NCI-H510A treated with DMSO at 0.1 percent for 48 hours (cell line): Measurements from ENCODE around the gene NES.
A peak's percentile ranks its signal among the peaks of the same experiment; 100 is the strongest.

ENCODE experiments used
- DNase-seq: peaks from one replicate; lab custom pipeline; 2025; lab: John Stamatoyannopoulos, UW

NES gene

DNA sequence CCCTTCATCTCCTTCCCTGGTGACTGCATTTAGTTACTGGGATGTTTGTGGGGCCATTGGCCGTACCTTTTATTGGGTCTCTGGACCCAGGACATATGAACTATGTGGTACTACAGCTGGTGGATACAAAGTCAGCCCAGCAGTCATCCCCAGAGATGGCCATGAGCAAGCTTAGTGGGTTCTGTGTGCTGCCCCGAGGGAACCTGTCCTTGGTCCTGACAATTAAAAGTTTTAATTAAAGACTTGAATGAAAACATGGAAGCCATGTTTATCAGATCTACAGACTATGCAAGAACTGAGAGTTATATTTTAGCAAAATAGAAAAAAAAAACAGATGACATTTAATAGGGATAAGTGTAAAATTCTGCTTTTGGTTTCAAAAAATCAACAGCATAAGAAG lies 2.8 kb upstream of the NES start:
- no peak for DNase-seq

DNA sequence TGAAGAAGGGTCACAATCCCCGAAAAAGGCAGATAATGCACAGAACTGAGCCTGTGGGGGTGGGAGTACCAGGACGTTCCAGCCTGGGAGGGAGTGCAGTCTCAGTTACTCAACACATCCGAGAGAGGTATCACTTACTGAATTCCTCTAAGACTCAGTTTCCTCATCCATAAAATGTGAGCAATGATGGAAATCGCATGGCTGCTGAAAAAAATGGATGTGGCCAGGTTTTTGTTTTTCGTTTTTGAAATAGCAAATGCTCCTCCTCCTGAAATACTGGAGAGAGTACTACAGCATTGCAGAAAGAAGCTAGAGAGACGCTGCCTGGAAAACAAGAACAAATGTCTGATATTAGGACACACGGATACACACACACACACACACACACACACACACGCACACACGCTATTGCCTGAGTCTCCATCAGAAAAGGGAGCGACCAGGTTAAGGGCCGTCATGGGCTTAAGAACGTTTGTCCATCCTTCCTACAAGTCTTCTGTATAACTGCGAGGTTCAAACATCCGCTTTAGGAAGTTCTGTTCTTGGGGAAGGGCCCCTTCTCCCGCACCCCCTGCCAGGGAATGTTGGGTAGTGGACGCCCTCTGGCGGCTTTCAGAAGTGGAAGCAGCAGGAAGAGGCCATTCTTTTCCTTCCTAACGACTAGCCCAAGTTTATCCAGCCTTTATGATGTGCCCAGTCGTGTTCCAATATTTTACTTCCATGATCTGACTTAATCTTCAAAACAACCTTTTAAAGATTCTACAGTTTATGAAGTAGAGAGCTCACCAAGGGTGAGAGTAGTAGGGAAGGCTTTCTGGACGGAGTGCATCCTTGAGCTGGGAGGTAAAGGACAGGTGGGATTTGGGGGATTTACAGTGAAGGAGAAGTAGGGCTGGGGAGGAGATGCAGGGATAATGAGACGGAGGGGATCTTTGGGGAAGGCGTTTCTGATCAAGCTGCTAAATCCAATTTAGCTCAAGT lies 699 bp upstream of the NES start:
- peak; percentile 70 for DNase-seq

DNA sequence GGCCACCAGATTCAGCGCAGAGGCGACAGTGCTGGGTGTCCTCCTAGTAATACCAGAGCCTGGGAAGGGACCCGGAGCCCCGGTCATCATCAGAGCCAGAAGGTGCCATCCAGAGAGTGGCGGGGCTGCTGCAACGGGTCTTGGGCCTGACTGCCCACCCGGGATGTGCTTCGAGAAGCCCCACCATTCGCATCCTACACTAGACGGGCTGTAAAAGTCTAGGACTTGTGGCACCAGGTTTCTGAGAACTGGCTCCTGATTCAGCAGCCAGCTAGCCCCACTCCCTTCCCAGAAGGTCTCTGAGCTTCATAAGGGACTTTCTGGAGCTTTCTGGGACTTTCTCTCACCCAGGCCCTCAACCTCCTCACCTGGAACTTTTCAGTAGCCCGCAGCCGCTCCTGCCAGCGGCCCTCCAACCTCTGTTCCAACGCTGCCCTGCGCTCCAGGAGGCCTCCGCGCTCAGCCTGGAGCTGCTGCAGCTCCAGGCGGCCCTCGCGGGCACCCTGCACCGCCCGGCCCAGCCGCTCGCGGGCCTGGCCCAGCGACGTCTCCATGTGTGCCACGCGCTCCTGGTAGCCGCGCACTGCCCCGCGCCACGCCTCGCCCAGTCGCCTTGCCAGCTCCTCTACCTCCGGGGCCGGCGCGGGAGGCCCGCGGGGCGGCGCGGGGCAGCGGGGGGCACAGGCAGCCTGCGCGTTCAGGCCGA lies 940 bp downstream of the NES start:
- no peak for DNase-seq

DNA sequence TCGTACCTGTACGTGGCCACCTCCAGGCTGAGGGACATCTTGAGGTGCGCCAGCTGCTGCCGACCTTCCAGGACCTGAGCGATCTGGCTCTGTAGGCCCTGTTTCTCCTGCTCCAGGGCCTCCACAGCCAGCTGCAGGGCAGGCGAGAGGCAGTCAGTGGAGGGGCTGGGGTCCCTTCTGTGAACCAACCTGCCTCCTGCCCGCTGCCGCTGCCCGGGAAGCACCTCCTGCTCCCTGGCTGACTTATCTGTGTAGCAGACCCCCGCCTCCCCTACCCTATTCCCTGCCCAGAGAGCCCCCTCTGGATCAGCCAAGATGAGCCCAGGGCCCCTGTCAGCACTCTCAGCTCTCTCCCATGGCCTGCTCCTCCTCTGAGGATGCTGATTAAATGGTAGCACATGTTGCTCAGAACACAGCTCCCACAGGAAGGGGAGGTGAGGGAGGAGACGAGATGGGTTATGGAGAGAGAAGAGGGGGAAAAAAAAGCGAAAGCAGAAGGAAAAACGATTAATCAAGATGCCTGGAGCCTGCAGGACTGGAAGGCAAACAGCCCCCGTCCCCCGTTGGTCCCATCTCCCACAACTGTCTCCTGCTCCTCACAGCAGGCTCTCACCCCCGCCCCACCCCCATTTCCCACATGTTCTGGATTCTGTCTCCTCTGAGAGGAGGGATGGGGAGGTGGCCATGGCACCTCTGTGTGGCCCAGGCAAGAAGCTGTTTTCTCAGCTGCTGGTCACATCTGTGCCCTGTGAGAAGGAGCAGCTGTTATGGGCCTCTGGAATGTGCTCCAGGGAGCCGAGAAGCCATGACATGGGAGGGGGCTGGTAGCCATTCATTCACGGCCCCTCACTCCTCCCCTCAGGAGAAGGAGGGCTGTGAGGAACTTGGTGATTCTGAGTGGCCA lies 1.7 kb downstream of the NES start:
- DNase-seq: no peak

DNA sequence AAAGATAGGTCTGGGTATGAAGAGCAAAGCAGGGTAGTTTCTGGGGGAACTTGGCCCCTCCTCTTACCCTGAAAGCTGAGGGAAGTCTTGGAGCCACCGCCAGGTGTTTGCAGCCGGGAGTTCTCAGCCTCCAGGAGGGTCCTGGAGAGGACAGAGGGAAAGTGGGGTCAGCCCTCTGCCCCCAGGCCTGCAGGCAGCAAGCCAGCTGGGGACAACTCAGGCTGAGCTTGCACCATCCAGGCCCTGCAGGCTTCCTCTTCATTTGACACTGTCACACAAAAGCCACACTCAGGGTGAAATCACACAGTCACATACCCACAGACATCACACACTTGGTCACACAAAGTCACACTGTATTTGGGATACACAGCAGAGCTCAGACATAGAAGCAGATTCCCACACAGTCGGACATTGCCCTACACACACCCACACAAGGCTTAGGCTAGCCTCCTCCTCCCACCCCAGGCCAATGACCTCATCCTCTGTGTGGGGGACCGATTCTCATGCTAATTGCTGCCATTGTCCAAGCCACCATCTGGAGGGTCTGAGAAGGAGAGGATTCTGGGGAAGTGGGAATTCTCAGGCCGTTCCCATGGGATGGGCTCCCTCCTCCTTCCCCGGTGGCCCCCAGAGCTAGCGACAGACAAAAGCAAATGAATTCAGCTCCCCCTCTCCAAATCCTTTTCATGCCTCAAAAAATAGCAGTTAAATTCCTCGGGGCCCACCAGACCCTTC lies 3.7 kb downstream of the NES start:
- no peak for DNase-seq

DNA sequence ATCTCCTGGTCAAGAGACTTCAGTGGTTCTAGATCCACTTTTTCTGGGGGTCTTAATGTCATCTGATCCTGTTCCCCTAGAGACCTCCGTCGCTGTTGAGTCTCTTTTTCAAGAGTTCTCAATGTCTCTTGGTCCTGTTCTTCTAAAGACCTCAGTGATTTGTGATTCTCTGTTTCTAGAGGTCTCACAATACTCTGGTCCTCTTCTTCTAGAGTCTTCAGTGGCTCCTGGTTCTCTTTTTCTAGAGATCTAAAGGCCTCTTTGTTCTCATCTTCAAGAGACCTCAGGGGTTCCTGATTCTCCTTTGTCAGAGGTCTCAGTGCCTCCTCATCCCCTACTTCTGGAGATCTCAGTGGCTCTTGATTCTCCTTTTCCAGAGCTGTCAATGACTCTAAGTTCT lies 5.4 kb downstream of the NES start:
- DNase-seq: no peak

DNA sequence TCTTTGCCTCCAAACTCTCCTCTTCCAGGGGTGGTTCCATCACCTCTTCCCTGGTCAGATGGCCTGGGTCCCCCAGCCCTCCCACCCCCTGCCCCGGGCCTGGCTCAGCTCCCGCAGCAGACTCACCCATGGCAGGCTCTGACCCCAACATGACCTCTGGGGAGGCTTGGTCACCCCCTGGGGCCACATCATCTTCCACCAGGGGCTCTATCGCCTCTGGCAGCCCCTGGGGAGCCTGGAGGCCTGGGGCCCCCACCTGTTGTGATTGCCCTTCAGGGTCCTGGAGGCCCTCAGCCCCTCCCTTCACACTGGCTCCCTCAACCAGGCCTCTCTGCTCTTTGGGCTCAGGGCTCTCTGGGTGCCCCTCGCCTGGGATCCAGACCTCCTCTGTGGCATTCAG lies 6.4 kb downstream of the NES start:
- DNase-seq: no peak

DNA sequence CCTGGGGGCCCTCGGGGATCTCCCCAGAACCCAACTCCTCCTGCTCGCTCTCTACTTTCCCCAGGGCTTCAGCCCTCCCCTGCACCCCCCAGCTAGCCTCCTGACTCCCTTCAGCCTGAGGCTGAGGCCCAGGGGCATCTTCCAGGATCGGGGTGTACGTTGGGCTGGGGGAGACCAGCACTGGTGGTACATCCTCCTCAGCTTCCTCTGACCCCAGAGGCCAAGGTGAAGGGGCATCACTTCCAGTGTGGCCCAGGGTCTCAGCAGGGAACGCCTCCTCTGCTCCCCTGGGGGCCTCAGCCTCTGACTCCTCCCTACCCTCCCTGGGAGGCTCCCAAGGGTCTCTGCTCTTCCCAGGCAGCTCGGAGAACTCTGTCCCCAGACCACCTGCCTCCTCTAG lies 6.8 kb downstream of the NES start:
- no peak for DNase-seq

DNA sequence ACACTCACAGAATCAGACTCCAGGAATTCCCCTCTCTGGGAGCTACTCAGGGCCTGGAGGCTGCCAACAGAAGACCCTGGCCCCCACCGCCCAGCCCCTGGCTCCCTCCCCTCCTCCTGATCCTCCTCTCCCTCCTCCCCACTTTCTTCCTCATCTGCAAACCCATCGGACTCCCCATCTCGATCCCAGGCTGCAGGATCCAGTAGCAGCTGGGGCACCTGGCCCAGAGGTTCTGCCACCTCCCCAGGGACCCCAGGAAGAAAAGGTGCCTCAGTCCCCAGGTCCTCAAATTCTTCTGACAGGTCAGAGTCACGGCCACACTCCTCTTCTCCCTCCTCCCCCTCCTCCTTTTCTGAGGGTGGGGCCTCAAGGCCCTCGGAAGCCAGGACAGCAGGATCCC lies 7.4 kb downstream of the NES start:
- DNase-seq: no peak

DNA sequence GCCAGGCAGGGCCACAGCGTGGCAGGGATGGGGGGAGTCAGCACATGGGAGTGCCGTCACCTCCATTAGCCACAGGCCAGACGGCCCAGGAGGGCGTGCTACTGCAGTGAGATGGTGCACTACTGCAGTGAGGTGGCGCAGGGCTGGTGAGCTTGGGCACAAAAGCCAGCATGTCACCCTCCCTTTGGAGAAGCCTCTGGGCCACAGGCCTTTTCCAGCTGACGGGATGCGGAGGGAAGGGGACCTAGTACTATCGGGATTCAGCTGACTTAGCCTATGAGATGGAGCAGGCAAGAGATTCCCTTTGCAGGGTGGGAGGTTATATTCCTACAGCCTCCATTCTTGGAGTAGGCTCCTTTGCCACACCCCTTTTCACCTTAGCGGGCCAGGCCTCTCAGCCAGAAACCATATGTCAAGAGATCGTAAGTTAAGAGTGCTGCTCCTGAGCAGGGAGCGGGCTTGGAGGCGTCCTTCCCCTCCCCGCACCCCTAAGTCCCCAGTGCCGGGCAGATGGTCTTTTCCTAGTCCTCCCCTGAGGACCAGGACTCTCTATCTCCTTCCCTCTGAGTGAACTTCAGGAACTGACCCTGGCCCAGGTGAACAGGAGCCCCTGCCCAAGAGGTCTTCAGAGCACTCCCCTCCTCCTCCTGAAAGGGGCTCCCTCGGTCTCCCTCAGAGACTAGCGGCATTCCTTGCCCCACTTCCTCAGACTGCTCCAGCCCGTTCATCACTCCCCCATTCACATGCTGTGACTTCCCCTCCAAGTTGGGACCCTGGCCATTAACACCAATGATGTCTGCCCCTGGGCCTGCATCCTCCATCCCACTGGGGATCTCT lies 8.2 kb downstream of the NES start:
- no peak for DNase-seq

DNA sequence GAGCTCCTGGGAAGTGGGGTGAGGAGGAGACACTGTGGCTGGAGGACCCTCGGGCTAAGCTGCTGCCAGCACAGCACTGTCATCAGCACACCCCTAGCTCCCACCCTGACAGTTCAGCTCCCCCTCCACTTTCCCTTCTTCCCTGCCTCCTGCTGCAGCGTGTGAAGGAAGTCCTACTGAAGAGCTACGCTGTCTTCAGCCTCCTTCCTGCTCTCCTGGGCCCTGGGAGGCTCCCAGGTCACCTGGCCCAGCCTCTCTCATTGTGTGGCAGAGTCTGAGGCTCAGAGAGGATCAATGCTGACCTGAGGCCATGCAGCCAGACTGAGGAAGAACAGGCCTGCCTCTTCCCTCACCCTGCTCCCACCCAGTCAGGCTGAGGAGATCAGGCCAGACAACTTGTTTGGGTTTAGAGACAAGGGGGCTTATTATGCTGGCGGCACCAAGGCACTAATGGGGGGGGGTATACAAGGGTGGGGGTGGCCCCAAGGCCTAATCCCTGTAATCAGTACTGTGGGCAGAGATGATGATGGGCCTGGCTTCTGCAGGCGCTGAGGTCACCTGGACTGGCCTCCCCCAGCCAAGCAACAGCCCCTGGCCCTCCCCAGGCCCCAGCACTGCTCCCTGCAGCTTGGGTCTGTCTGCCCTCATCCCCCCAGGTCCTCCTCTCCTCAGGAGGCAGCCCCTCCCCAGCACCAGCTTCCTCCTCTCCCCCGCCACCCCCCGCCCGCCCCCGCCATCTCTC lies 9.1 kb downstream of the NES start:
- no peak for DNase-seq

DNA sequence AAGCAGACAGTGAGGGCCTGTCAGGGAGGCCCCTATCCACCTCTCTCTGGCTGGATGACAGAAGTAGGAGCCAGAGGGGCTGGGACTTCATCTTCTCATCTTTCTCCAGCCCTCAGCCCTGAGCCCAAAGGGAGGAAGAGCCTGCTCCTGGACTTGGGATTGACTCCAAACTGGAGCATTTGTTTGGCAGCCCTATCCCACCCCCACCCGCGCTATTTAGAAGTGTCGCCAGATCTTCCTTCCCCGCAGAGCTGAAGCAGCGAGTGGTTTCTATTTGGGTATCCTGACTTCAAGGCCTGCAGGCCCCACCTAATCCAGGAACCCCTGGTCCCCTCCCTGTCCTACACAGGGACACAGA lies 9.6 kb downstream of the NES start:
- DNase-seq: no peak

DNA sequence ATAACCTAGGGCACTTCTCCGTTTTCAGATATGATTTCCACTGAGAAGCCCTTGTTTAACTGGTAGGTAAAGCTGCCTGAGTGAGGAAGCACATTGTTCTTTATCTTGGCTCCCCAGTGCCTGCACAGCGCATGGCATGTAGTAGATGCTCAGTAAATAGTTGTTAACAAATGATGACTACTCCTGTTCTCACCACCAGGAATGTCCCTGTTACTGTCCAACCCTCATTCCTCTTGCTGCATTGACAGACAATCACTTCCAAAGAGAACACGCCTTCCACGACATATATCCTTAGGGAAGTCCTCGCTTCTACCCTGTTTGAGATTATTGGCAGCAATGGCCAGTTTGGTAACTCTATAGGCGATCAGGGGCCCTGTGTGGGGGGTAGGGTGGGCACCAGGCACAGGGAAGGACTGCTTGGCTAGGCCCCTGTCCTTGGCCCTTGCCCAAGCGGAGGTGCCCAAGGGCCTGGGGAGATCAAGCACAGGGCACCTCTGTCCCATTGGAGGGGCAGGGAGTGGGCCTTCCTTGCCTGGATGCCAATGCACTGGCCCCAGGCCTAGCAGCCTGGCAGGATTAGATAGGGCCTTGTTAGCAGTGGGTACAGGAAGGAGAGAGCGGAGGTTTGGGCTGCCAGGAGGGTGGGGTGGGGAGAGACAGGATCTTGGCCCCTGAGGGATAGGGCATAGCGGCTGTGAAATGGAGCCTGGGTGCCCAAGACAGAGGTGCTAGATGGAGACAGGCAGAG lies 10.2 kb downstream of the NES start:
- no peak for DNase-seq

DNA sequence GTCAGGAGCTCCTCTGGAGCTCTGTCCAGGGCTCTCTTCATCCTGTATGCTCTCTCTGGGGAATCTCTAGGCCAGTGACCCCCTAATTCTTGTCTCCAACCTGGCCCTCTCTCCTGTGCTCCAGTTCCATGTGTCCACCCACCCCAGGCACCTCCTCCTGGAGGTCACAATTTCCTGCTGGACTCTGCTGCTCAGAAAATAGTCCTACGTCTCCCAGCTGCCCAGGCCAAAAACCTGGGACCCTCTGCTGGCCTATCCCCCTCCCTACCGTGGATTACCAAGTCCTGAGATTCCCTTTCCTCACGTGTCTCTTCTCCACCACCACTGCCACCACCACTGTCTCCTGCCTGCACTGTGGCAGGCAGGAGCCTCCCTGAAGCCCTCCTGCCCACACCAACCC lies 11.7 kb downstream of the NES start:
- no peak for DNase-seq

DNA sequence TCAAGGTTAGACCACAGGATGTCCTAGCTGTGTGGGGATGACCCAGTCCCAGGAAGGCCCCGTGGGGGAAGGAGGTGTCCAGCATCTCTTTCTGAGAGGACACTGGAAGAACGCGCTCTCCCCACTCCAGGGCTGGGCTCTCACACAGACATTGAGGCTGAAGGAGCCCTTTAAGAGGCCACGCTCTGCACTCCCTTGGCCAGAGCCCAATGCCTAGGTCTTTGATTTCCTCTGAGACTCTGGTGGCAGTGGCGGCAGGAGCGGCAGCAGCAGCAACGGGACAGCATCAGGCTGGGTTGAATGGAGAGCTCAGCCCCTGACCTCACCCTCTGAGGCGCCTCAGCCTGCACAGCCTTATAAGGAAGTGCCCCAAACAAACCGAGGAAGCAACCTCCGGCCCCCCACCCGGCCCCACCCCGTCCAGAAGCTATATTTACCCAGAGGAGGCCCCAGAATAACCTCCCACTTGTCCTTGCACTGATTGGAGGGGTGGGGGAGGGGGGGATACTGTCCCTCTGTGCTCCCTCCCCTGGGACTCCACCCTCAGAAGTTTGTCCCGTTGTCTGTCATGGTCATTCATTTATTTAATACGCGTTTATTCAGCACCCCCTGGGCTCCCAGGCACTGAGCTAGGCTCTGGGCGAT lies 12.3 kb downstream of the NES start:
- DNase-seq: peak; percentile 55

DNA sequence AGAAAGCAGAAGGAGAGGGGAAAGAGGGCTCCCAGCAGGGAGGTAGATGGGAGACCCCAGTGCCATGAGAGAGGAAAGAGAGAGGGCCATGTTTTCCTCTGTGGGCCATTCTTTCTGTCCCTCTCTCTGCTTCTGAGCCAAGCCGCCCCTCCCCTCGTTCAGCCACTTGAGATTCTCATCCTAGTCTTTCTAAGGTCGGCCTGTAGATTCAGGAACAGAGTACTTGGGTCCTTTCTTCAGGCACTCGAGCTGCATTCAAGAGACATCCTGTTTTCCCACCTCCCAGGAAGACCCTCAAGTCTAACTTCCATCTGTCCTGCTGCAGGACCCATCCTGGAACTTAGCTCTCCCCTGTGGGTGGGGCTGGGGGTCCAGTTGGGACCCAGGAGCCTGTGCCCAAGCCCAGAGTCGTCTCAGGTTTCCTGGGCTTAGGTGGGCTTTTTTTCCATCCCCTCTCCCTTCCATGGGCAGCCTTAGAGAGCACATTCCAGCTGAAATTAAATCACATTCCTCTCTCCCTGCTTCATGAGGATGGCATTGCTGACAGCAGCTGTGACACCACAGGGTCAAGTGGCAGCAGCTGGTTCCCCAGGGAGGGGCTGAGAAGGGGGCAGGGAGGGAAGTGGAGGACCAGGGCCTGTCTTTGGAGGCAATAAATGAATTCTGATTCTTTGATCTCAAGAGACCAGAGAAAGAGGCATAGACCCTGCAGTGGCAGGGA lies 13.0 kb downstream of the NES start:
- DNase-seq: peak; percentile 55

DNA sequence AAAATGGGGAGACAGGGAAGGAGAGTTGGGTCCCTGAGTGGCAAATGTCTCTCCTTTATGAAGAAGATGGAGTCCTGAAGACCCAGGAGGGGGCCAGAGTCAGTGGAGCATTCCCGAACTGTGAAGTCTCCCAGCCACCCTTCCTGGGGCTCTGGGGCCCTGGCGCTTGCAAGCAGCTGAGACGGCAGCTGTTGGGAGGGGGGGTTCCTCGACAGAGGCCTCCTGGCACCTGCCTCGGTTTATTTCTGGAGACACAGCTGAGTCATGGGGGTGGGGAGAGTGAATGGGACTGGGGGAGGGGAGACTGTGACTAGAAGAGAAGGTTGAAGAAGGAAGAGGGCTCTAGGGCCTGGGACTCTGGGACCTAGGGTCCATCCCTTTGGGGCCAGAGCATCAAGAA lies 14.0 kb downstream of the NES start:
- DNase-seq: no peak

DNA sequence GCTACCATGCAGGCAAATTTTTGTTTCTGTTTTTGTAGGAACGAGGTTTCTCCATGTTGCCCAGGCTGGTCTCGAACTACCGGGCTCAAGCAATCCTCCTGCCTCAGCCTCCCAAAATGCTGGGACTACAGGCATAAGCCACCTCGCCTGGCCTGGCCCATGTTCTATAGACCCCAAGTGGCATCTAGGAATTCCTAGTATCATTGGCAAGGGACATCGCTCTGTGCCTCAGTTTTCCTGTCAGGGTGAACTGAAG lies 14.5 kb downstream of the NES start:
- DNase-seq: no peak
